GM12892 (cell line): ENCODE results near the gene KCNMB2.

Source experiments
- POLR2A ChIP-seq: IDR thresholded peaks from 2 replicates; pipeline ENCODE4 v1.6.1; 2011; ENCODE audit warnings: low read depth, low read length, control low read depth
- TAF1 ChIP-seq: IDR thresholded peaks from 2 replicates; pipeline ENCODE4 v1.6.1; 2011; ENCODE audit warnings: low read depth, mild to moderate bottlenecking, control low read depth, low read length, borderline replicate concordance

- TF ChIP-seq POLR2A = no peak
- no peak for TF ChIP-seq TAF1
Measured at GRCh38 chr3:178625053-178625600, 88.9 kb downstream of the KCNMB2 start.
